LNCaP clone FGC (cell line): ENCODE results near the gene AQR.
"Not testable (repeated sequence)": the region's sequence is repeated elsewhere in the genome, so short reads cannot be mapped to it uniquely, and the experiment has no call there.

Experiments
- DNase-seq: peaks from one replicate; pipeline ENCODE4 v3.0.0-alpha.2; 2011; ENCODE audit warnings: low read depth
- H3K4me3 ChIP-seq: 2 replicates; pipeline ENCODE4 v1.5.1; 2011; ENCODE audit warnings: mild to moderate bottlenecking, low read depth, low read length, control low read depth
- TF ChIP-seq, protein P1 (sequence below): IDR thresholded peaks from 2 replicates; pipeline ENCODE4 v1.5.1; 2012; ENCODE audit warnings: mild to moderate bottlenecking; ENCODE audit not compliant: control insufficient read depth, insufficient read depth; ENCODE audit errors: extremely low read depth

The AQR gene

DNA sequence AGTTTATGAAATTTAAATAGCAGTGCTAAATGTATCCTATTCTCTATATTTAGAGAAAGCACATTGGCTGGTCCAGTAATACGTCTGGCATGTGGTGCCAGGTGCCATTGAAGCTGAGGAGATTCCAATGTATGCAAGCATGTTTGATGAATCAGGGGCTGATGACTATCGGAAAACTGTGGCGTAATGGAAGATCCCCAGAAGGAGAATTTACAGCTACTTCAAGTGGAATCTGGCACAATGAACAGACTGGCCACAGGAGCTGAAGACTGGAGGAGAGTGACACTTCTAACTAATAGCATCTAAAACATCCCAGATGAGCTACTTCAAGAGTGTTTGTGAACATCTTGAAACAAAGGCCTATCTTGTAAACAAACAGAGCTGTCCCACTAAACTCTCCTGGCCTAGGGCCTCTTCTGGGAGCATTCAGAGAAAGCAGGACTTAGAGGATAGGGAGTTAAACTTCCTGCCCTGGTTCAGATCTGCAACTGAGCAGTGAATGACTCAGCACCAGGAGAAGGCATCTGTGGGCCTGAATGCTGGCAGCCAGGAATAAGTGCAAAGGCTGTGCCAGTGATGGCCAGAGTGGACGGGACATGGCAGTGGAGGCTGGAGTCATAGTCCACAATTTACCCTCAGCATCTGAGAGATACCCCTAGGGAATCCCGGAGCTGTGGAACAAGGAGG lies 159.0 kb downstream of the AQR start:
- TF ChIP-seq, protein P1, sequence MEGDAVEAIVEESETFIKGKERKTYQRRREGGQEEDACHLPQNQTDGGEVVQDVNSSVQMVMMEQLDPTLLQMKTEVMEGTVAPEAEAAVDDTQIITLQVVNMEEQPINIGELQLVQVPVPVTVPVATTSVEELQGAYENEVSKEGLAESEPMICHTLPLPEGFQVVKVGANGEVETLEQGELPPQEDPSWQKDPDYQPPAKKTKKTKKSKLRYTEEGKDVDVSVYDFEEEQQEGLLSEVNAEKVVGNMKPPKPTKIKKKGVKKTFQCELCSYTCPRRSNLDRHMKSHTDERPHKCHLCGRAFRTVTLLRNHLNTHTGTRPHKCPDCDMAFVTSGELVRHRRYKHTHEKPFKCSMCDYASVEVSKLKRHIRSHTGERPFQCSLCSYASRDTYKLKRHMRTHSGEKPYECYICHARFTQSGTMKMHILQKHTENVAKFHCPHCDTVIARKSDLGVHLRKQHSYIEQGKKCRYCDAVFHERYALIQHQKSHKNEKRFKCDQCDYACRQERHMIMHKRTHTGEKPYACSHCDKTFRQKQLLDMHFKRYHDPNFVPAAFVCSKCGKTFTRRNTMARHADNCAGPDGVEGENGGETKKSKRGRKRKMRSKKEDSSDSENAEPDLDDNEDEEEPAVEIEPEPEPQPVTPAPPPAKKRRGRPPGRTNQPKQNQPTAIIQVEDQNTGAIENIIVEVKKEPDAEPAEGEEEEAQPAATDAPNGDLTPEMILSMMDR: no peak
- no peak overlapping the region for H3K4me3 ChIP-seq
- no peak for DNase-seq

- TF ChIP-seq, protein P1: no peak
These were observed 160.4 kb downstream of the AQR start for GRCh38 chr15:34809186-34809585.

GRCh38 chr15:34808016-34808415 lies 161.5 kb downstream of the AQR start:
- no peak for DNase-seq
- H3K4me3 ChIP-seq: no peak overlapping the region
- TF ChIP-seq, protein P1: no peak

More at GRCh38 chr15:34809186-34809585, 160.4 kb downstream of the AQR start:
- H3K4me3 ChIP-seq: no peak overlapping the region
- DNase-seq: no peak

- DNase-seq, H3K4me3 ChIP-seq: not testable (repeated sequence)
These were observed 162.3 kb downstream of the AQR start for GRCh38 chr15:34807241-34807640.

- TF ChIP-seq, protein P1: no peak
- H3K4me3 ChIP-seq: no peak overlapping the region
- no peak for DNase-seq
These were observed 164.8 kb downstream of the AQR start for GRCh38 chr15:34804776-34805175.

DNA sequence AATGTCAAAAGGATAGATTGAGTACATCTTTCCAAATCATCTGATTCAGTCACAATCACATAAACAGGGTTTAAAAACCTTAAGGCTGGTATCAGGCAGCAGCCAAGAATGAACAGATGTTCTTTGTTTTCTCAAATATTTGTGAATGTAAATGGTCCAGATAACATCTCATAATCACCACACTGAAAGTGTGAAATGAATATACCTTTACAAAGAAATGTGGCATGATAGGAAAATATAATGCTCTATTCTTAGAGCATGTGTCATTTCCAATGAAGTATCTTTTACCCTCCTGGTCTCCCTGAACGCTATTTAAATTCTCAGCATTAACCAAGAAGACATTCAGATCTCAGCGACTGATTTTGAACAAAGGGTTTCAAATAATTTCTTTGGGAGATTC lies 165.4 kb downstream of the AQR start:
- DNase-seq: no peak
- TF ChIP-seq, protein P1: no peak
- no peak overlapping the region for H3K4me3 ChIP-seq

DNA sequence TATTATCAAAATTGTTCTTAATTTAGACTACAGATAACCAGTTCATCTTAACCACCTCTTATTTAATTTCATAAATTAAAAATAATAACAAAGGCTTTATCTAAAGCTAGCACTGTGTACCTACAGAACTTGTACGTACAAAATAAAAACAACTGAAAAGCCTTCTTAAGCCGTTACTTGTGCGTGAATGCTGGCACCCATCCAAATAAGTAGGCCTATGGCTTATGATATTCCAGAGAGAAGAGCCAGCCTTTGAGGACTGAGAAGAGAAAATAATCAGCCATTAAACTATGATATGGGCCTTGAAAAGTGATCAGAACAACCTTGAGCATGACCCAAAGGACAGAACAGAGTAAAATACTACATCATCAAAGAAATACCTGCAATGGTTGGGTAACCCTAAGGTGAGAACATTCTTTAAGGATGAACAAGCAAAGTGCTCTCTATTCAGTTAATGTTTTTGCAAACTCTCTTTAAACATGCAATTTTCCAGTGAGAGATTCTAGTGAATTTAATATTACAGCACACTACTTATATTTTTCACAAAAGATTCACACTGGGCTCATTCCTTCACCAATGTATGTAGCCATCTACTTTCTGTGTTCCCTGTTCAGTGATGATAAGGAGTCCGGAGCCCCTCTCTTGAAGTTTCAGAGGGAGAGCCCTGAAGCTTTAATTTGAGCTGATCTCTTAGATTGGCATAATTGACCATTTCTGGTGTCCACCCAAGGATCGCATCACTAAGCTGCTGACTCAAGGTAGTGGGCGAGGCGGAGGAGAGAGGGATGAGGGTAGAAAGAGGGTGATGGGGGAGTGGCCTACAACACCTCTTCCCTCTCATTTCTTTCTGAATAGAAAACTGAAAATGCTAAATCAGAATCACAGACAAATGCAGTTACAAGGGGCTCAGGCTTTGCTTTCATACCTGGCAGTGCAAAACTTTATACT lies 166.5 kb downstream of the AQR start:
- DNase-seq: no peak
- TF ChIP-seq, protein P1: no peak
- no peak overlapping the region for H3K4me3 ChIP-seq
